Prostate gland (tissue), 2 donors: ENCODE results near the gene RPS6KA2. TPM values are rescaled to one million over a fixed set of nuclear protein-coding genes. Genes with fewer than 3 reads are reported as not detected.

Experiments used
- DNase-seq: peaks from one replicate; pipeline ENCODE4 v3.0.0-alpha.2; 2019; ENCODE audit warnings: low spot score
- H3K27ac ChIP-seq, 2 donors: fragments of 200-600 bp; sonication (generic); 2 replicates each; pipeline ENCODE4 v1.5.1; 2017 to 2019
- H3K27me3 ChIP-seq: fragments of 200-600 bp; sonication (generic); replicated peaks from 2 replicates; pipeline ENCODE4 v1.5.1; 2019; ENCODE audit not compliant: insufficient read depth
- H3K36me3 ChIP-seq, 2 donors: fragments of 200-600 bp; sonication (generic); 1 replicate in 1 of 2; 2 replicates in 1 of 2; pipeline versions ENCODE4 v1.5.1 to v1.8.1; 2017 to 2019
- H3K4me1 ChIP-seq: fragments of 200-600 bp; sonication (generic); replicated peaks from 2 replicates; pipeline ENCODE4 v1.5.1; 2019
- H3K4me3 ChIP-seq, 2 donors: fragments of 200-600 bp; sonication (generic); 2 replicates each; pipeline ENCODE4 v1.5.1; 2017 to 2019
- H3K9me3 ChIP-seq: fragments of 200-600 bp; sonication (generic); 2 replicates; pipeline ENCODE4 v1.5.1; 2017
- POLR2A ChIP-seq: fragments of 450-650 bp; IDR thresholded peaks from one replicate; pipeline ENCODE4 v1.6.1; 2016; ENCODE audit warnings: antibody characterized with exemption, mild to moderate bottlenecking
- POLR2AphosphoS5 ChIP-seq: sonication (generic); formaldehyde crosslinking; IDR thresholded peaks from one replicate; pipeline ENCODE4 v1.6.1; 2017; ENCODE audit warnings: antibody characterized with exemption
- WGBS: methylation state at CpG from one replicate; pipeline ENCODE4 v1.1.5; 2018; 5-methylcytosine and 5-hydroxymethylcytosine counted together
- intact Hi-C: fragments of 100-400 bp; cut with DNase I; formaldehyde crosslinking; loops from one replicate; pipeline ENCODE4 v1.14.2; 2022
- total RNA-seq, 2 donors: library from RNA; depleted of rRNA; stranded (reverse); fragments of >200 nt; gene quantifications; one replicate each; pipeline ENCODE4 v1.1.0, GENCODE V29; 2016
- TF ChIP-seq, protein P1 (sequence below), 4 experiments: fragments of 200-600 bp in 2 of 4; fragments of 450-650 bp in 2 of 4; sonication (generic) in 2 of 4; IDR thresholded peaks; 1 replicate in 3 of 4; 2 replicates in 1 of 4; pipeline ENCODE4 v1.5.1; 2016 to 2019; ENCODE audit warnings: antibody characterized with exemption in 4 of 4, mild to moderate bottlenecking in 2 of 4, moderate library complexity in 2 of 4

RPS6KA2 gene
- total RNA-seq, 2 donors from 2014 or later = 32.2 to 44.3 TPM

DNA sequence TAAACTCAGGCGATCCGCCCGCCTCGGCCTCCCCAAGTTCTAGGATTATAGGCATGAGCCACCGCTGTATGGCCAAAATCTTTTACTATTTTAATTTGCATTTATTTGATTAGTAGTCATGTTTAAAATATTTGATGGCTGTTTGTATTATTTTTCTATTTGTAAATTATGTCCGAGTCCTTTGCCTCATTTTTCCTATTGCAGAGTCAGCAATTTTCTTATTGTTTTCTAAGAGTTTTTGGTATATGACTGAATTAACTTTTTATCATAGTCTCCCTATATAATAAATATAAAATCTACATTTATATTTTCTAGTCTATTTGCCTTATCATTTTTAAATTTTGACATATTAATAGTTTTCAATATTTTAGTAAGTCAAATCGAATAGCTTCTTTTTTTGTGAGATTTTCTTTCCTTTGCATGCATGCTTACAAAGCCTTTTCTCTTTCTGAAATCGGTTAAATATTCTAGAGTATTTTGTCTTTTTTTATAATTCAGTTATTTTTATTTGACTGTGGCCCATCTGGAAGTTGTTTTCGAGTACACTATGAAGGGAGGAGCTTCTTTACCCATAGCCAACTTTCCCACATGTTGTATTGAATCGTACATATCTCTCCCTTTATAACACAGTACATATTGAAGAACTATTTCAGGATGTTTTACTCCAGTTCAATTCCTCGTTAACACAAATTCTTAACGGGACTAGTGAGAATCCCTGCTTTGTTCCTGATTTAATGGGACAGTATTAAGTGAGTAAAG, 34.5 kb upstream of the RPS6KA2 start:
- Histone ChIP-seq H3K27me3 (no peaks in the 10 kb centered on the region), H3K9me3 (no peaks in the 10 kb centered on the region), H3K4me3 (no peak overlapping the region), H3K36me3 (no peaks in the 10 kb centered on the region), H3K4me1 (no peaks in the 10 kb centered on the region), H3K27ac (no peak overlapping the region)
- no peak for DNase-seq
- TF ChIP-seq POLR2A = no peak
- intact Hi-C loops = no loop called here
- WGBS = 93% methylated on average over 12 of the region's 12 CpGs

DNA sequence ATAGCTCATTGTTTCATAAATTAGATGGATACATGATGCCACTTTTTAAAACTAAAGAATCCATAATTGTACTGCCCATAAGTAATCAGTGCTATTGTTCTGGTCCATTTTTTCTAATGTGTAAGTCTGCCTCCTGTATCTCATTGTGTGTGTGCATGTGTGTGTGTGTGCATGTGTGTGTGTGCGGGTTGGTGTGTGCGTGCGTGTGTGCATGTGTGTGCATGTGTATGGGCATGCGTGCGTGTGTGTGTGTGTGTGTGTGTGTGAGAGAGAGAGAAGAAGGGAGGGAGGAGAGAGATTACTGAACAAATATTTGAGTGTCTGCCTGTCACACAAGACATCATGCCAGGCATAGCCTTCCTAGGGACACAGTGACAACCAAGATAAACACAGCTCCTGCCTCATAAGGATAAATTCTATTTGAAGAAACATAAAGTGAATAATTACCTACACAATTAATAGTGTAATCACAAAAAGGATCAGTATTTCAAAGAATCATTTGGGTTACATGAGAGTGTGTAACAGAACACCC, 33.2 kb upstream of the RPS6KA2 start:
- 51% methylated on average over 5 of the region's 5 CpGs for WGBS
- H3K27me3 ChIP-seq = no peaks in the 10 kb centered on the region
- TF ChIP-seq POLR2AphosphoS5 = peak; percentile 55
- no peak for TF ChIP-seq POLR2A
- TF ChIP-seq, protein P1, sequence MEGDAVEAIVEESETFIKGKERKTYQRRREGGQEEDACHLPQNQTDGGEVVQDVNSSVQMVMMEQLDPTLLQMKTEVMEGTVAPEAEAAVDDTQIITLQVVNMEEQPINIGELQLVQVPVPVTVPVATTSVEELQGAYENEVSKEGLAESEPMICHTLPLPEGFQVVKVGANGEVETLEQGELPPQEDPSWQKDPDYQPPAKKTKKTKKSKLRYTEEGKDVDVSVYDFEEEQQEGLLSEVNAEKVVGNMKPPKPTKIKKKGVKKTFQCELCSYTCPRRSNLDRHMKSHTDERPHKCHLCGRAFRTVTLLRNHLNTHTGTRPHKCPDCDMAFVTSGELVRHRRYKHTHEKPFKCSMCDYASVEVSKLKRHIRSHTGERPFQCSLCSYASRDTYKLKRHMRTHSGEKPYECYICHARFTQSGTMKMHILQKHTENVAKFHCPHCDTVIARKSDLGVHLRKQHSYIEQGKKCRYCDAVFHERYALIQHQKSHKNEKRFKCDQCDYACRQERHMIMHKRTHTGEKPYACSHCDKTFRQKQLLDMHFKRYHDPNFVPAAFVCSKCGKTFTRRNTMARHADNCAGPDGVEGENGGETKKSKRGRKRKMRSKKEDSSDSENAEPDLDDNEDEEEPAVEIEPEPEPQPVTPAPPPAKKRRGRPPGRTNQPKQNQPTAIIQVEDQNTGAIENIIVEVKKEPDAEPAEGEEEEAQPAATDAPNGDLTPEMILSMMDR (IDR thresholded peaks at IDR 0.05) = no peak
- H3K27ac ChIP-seq = no peak overlapping the region
- H3K36me3 ChIP-seq = no peaks in the 10 kb centered on the region
- H3K9me3 ChIP-seq = no peaks in the 10 kb centered on the region
- H3K4me3 ChIP-seq = no peak overlapping the region
- intact Hi-C loops = no loop called here
- DNase-seq = peak; percentile 39
- H3K4me1 ChIP-seq = no peaks in the 10 kb centered on the region

DNA sequence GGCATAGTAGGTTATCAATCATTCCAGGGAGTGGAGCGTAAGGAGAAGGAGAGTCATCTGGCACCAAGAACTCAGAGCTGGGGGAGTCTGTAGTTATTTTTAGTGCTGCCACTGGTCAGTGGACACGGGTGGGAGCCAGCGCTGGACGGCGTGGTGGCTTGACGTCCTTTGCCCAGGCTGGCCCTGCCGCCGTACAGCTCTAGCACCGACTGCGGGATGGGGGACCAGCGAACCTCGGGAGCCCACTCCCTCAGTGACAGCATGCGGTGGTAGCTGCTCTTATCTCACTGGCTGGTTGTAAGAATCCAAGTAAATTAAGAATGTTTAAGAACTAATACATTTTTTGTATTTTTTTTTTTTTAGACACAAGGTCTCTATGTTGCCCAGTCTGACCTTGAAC, 32.5 kb upstream of the RPS6KA2 start:
- H3K4me1 ChIP-seq = no peaks in the 10 kb centered on the region
- no peak overlapping the region for H3K4me3 ChIP-seq
- H3K27ac ChIP-seq = no peak overlapping the region
- DNase-seq = no peak
- WGBS = 97% methylated on average over 13 of the region's 13 CpGs
- H3K27me3 ChIP-seq = no peaks in the 10 kb centered on the region
- intact Hi-C loops = no loop called here
- no peaks in the 10 kb centered on the region for H3K36me3 ChIP-seq
- TF ChIP-seq, protein P1 (IDR thresholded peaks at IDR 0.05) = no peak
- TF ChIP-seq POLR2A (no peak), POLR2AphosphoS5 (no peak)
- H3K9me3 ChIP-seq = no peaks in the 10 kb centered on the region

DNA sequence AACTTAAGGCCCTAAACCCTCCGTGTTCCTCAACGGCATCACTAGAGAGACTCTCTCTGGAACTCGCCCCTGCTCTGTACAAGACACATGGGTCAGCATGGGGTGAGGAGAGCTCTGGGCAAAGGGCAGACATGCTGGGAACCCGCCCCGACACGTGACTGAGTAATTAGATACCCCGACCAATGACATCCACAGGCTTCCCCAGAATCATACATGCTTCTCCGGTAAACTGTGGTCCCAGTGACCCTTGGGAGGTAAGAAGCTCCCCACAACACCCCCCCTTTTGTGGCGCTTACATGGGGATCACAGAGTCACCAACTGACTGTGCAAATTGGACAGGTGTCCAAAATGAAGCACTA, 31.7 kb upstream of the RPS6KA2 start:
- Histone ChIP-seq H3K27me3 (no peaks in the 10 kb centered on the region), H3K27ac (no peak overlapping the region), H3K4me1 (no peaks in the 10 kb centered on the region), H3K9me3 (no peaks in the 10 kb centered on the region), H3K4me3 (no peak overlapping the region), H3K36me3 (no peaks in the 10 kb centered on the region)
- WGBS = 84% methylated on average over 9 of the region's 9 CpGs
- TF ChIP-seq POLR2A = no peak
- no peak for TF ChIP-seq POLR2AphosphoS5
- TF ChIP-seq, protein P1 (IDR thresholded peaks at IDR 0.05) = no peak
- DNase-seq = no peak
- intact Hi-C loops = no loop called here

DNA sequence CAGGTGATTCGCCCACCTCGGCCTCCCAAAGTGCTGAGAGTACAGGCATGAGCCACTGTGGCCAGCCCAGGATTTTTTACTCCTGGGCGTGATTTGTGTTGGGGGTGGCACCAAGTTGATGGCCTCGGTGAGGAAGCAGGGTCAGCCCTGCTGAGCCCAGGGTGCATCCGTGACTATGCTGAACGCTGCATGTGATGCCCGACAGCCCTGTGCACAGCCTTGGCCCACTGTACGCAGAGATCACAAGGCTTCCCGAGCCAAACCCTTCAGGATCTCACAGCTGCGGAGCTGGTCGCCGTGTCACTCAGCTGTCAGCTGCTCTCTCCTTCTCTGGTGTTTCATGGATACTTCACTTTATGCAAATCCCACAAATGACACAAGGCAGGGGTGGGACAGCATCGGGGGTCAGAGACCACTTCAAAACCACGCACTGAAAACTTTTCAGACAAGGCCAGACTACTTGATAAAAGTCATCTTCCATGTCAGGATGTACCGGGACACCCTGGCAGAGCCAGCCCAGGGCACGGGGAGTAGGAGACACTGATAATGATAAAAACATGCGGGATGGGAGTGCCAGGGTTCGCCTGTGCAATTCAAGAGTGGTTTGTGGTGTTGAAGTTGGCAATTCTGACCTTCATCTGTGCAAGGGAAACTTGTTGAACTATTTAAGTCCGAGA, 31.2 kb upstream of the RPS6KA2 start:
- Histone ChIP-seq H3K4me3 (no peak overlapping the region), H3K4me1 (no peaks in the 10 kb centered on the region), H3K27ac (no peak overlapping the region), H3K36me3 (no peaks in the 10 kb centered on the region), H3K9me3 (no peaks in the 10 kb centered on the region), H3K27me3 (no peaks in the 10 kb centered on the region)
- WGBS = 92% methylated on average over 19 of the region's 19 CpGs
- intact Hi-C loops = no loop called here
- TF ChIP-seq, protein P1 (IDR thresholded peaks at IDR 0.05) = no peak
- TF ChIP-seq POLR2AphosphoS5 (no peak), POLR2A (no peak)
- no peak for DNase-seq
